HL-60 (cell line): Measurements from ENCODE around the gene SLCO4A1.

Experiments used
- CTCF ChIP-seq: IDR thresholded peaks from one replicate; pipeline ENCODE4 v1.5.1; 2011; ENCODE audit warnings: low read length, control low read depth, inconsistent platforms; ENCODE audit not compliant: insufficient read depth
- GABPA ChIP-seq: IDR thresholded peaks from 2 replicates; pipeline ENCODE4 v1.6.1; 2012; ENCODE audit warnings: low read depth
- REST ChIP-seq: IDR thresholded peaks from 2 replicates; pipeline ENCODE4 v1.6.1; 2012; ENCODE audit warnings: low read depth; ENCODE audit not compliant: insufficient replicate concordance

- TF ChIP-seq CTCF: no peak
- TF ChIP-seq GABPA: no peak
- TF ChIP-seq REST: no peak
Observed at GRCh38 chr20:62617711-62618483, 24.4 kb upstream of the SLCO4A1 start.
